Hematopoietic multipotent progenitor cell treated with erythropoietin and hydrocortisone succinate and interleukin-3 and kit ligand, for 17 days (in vitro differentiated cells): Measurements from ENCODE around the gene PRICKLE2.

ENCODE experiments used
- DNase-seq: peaks from one replicate; pipeline ENCODE4 v3.0.0-alpha.2; 2015; ENCODE audit warnings: low spot score

PRICKLE2 gene

GRCh38 chr3:64074895-64075679 is 150.2 kb downstream of the PRICKLE2 start:
- DNase-seq: no peak

- no peak for DNase-seq
Measured at GRCh38 chr3:64074060-64074459, 151.2 kb downstream of the PRICKLE2 start.

GRCh38 chr3:64073158-64073761 is 152.0 kb downstream of the PRICKLE2 start:
- no peak for DNase-seq

- no peak for DNase-seq
Measured at GRCh38 chr3:64072126-64072525, 153.1 kb downstream of the PRICKLE2 start.

GRCh38 chr3:64070704-64071103 is 154.6 kb downstream of the PRICKLE2 start:
- DNase-seq: no peak

- DNase-seq: no peak
Measured at GRCh38 chr3:64067506-64068346, 157.5 kb downstream of the PRICKLE2 start.

GRCh38 chr3:64064804-64065203 is 160.5 kb downstream of the PRICKLE2 start:
- DNase-seq: no peak

- no peak for DNase-seq
Measured at GRCh38 chr3:64063983-64064438, 161.3 kb downstream of the PRICKLE2 start.

- no peak for DNase-seq
Measured at GRCh38 chr3:64063207-64063982, 161.9 kb downstream of the PRICKLE2 start.

DNA sequence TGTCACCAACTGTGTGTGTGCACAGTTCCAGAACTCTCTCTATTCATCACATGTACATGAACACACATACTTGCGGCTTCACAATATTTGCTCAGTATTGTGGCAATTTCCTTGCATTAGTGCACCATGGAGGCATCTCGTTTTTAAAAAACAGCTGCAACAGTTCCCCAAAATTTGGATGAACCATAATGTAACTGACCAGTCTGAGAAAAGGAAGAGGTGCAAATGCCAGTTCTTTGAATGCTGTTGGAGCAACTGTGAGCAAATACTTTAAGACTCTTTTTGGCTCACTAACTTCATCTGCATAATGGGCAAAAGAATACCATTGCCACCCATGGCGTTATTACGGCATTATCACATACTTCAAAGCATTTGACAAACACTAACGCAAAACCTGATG is 163.6 kb downstream of the PRICKLE2 start:
- DNase-seq: no peak

- DNase-seq: no peak
Measured at GRCh38 chr3:64059484-64060175, 165.6 kb downstream of the PRICKLE2 start.

- no peak for DNase-seq
Measured at GRCh38 chr3:64058566-64058965, 166.7 kb downstream of the PRICKLE2 start.

DNA sequence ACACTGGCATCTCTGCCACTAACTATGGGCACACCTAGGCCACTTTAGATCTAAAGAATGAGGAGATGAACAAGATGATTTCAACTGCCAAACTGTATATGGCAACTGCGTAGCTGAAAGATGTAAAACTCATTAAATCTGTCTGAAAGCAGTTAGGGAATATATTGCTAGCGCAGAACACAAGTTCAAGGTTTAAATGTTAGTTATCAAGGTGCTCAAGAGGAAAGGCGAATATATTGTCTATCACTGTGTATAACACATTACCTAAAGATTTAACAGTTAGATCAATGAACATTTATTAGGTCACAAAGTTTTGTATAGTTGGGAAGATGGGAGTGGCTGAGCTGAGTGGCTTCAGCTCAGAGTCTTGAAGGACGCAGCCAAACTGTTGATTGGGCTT is 168.0 kb downstream of the PRICKLE2 start:
- no peak for DNase-seq

- DNase-seq: no peak
Measured at GRCh38 chr3:64056606-64057180, 168.6 kb downstream of the PRICKLE2 start.

GRCh38 chr3:64055076-64055475 is 170.2 kb downstream of the PRICKLE2 start:
- DNase-seq: no peak

DNA sequence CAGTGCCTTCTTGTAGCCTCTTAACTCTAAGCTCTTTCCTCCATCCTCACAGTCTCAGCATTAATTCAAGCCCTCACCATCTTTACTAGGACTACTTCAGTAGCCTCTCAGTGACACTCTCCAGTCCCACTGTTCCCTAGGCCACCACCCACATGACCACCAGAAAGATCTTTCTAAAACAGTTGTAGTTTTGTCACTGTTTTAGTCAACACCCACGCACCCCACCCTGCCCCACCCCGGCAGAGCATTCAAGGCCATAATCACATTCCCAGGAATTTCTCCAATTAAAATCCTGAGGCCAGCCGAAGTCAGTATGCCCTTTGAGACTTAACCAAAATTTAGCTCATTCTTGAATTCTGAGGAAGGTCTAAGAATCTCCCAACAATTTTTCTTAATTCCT is 170.8 kb downstream of the PRICKLE2 start:
- DNase-seq: no peak

DNA sequence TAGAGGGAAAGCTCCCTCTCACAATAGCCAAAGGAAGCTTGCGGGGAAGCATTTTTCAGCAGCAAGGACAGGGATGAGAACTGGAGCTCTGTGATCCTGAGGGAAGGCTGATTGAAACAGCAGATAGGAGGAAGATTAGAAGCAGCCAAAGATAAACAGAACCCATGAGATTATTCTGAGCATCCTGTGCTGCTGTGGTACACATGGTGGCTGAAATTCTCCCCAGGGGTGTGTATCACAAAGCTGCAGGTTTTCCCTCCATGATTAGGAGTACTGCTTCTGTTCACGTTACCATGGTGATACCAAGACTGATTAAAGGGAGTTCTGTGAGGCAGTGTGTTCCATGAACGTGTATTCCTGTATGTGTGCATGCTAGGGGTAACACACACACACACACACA is 171.7 kb downstream of the PRICKLE2 start:
- no peak for DNase-seq

DNA sequence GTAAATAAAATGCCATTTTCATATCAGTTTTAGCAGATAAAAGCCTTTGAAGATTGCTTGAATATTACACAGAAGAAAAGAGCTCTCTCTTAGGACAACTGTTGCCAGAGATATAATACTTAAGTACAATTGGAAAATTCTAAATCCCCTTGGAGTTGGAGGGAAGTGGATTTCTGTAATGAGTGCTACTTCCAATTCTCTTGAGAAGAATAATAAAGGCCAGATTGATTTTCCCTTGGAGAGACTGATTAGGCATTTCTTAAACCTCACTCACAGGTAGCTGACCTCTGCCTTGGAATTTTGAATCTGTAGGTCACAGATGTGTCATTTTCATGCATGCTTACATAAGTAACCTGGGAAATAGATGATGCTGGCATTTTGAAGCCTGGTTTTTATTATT is 172.1 kb downstream of the PRICKLE2 start:
- no peak for DNase-seq

DNA sequence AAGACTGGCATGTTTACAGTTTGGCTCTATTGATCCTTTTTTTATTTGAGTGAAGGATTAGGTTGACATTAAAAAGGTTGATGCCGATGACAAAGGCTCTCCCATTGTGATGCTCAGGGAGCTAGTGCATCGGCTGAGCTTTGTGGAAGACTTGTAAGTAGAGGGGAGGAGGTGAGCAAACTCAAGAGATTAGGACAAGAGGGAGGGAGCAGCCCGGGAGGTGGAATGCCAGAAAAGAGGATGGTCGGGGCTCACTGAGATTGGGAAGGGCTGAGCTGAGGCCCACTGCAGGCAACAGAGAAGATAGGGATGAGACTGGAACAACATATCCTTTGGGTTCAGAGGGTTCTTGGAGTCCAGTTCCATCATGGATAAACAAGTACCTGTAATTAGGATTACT is 175.4 kb downstream of the PRICKLE2 start:
- no peak for DNase-seq

- DNase-seq: no peak
Measured at GRCh38 chr3:64049136-64049535, 176.1 kb downstream of the PRICKLE2 start.

GRCh38 chr3:64048631-64049061 is 176.6 kb downstream of the PRICKLE2 start:
- DNase-seq: no peak
